Activated naive CD4-positive, alpha-beta T cell (primary cell): ENCODE results near the gene PHYHD1.
A peak's percentile ranks its signal among the peaks of the same experiment; 100 is the strongest.
"Not testable (repeated sequence)": the region's sequence is repeated elsewhere in the genome, so short reads cannot be mapped to it uniquely, and the experiment has no call there.

Experiments used
- DNase-seq, 4 experiments: peaks; one replicate each; lab custom pipeline; 2025; lab: John Stamatoyannopoulos, UW

The PHYHD1 gene

DNA sequence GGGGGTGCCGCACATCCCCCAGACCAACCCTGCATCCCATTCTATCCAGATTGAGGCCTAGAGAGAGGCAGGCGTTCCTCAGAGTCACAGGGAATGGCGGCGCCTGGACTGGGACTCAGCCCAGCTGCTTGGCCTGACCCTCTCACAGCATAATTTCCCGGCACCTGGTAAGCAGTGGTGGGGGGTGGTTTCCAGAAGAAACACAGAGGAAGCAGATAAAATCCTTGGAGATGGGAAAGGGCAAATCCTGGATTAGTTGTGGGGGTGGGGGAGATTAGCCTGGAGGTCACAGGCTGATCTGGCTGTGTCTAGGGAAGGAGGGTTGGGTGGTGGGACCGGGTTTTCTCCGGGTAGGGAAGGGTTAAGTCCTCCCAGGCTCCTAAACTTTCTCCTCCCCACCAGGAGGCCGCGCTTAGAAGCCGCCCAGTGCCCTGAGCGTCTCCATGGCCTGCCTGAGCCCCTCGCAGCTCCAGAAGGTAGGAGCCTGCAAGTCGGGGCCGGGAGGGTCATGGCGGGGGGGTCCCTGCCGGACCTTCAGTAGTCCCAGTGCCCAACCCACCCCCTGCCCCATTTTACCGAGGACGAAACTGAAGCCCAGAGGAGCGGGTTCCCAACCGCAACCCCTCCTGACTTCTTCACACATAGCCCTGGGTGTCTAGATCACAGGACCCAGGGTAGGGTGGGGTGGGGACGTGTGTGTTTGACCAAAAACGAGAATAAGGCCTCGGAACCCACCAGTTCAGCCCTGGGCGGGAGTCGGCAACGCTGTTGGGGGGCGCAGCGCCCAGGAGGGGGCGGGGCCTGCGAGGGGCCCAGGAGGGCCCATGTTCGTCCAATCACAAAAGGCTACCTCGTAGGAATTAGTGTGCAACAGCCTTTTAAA lies 1.3 kb downstream of the PHYHD1 start:
- DNase-seq: no peak

DNA sequence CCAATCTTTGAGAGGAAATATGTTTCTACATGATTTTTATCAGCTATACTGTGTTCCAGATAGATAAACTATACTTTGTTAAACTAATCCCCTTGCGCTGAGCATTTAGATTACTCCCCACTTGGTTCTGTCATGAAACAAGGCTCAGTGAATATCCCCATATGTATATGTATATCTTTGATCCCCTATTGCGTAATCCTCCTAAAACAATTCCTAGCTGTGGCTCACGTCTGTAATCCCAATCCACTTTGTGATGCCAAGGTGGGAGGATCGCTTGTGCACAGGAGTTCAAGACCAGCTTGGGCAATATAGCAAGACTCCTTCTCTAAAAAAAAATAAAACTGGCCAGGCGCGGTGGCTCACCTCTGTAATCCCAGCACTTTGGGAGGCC lies 2.7 kb downstream of the PHYHD1 start:
- no peak for DNase-seq

DNA sequence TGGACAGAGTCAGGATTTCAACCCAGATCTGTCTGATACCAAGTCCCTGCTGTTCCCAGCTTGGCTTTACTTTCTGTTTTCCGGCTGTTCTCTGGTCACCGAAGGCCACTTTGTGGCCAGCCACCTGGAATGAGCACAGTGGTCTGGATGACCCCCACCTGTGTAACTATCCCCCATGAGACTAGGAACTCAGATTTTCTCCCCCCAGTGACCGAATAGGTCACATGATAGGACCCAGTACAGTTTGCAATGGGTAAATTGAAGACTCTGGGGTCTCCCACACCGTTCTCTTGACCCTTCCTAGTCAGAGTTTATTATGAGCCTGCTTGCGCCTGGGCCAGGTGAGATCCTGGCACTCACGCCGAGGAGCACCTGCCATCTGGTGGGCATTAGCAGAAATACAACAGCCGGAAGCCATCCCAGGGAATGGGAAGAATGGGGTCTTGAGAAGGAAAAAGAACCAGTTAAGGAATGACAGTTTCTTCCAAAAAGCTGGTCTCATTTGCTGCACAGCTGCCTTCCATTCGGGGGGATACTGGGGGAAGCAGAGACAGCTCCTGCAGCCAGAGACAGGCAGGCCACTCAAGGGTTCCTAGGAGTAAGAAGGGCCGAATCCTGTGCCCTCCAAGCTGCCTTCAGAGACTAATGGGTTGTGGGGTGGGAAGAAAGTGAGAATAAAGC lies 7.1 kb downstream of the PHYHD1 start:
- peak in 2 of 4 experiments; percentile 32 to 39 for DNase-seq

DNA sequence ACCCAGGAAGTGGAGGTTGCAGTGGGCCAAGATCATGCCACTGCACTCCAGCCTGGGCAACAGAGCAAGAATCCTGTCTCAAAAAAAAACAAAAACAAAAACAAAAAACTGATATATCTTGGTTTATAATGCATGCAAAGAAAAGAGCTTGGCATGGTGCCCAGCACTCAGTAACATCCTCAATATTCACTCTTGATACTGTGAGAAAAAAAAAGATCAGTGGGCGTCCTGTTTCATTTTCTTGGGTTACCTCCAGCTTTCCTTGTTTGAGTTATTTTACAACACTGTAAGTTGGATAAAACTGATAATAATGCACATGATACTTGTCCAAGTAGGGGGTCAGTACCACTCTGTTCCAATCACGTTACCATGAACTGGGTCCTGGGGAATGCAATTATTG lies 7.8 kb downstream of the PHYHD1 start:
- DNase-seq: no peak

DNA sequence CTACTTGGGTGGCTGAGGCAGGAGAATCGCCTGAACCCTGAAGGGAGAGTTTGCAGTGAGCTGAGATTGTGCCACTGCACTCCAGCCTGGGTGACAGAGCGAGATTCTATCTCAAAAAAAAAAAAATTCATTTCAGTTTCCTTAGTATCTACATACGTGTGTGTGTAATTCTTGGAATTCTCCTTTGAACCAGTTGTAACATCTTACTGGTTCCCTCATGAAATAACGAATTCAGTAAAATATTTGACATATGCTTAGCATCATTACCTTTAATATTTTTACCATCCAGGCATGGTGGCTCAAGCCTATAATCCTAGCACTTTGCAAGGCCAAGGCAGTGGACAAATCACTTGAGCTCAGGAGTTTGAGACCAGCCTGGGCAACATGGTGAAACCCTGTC lies 8.8 kb downstream of the PHYHD1 start:
- no peak for DNase-seq

DNA sequence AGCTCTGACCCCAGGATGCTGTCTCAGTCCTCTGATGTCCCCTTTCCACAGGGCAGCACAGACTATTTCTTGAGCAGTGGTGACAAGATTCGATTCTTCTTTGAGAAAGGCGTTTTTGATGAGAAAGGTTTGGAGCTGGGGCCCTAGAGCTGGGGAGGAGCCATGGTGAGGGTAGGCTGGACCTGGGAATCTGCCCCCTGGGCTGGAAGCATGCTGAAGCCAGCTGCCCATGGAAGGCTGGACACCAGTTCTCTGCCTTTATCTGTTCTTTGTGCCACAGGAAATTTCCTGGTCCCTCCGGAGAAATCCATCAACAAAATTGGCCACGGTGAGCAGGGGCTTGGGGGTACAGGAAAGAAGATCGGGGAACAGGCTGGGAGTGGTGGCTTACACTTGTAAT lies 12.9 kb downstream of the PHYHD1 start:
- DNase-seq: no peak

DNA sequence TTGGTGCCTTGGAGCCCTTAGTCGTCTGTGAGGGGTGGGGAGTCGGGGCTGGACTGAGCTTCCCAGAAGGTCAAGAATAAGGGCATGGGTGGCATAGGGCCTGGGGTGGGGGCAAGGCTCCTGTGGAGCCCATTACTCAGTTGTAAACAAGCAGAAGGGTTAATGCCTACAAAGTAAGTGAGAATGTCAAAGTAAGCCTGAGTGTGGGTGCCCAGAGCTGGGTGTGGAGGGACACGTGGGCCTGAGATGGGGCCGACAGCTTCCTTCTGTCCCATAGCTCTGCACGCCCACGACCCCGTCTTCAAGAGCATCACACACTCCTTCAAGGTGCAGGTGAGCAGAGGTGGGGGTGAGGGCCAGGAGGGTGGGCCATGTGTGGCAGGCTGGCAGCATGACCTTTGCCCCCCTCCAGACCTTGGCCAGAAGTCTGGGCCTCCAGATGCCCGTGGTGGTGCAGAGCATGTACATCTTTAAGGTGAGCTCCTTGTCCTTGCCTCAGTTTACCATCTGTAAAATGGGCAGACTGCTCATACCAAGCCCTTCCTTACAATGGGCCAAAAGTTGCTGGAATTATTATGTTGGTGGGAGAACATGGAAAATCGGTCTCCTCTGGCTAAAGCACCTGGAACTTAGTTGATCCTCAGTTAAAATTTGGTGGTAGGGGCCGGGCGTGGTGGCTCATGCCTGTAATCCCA lies 15.5 kb downstream of the PHYHD1 start:
- DNase-seq: no peak

DNA sequence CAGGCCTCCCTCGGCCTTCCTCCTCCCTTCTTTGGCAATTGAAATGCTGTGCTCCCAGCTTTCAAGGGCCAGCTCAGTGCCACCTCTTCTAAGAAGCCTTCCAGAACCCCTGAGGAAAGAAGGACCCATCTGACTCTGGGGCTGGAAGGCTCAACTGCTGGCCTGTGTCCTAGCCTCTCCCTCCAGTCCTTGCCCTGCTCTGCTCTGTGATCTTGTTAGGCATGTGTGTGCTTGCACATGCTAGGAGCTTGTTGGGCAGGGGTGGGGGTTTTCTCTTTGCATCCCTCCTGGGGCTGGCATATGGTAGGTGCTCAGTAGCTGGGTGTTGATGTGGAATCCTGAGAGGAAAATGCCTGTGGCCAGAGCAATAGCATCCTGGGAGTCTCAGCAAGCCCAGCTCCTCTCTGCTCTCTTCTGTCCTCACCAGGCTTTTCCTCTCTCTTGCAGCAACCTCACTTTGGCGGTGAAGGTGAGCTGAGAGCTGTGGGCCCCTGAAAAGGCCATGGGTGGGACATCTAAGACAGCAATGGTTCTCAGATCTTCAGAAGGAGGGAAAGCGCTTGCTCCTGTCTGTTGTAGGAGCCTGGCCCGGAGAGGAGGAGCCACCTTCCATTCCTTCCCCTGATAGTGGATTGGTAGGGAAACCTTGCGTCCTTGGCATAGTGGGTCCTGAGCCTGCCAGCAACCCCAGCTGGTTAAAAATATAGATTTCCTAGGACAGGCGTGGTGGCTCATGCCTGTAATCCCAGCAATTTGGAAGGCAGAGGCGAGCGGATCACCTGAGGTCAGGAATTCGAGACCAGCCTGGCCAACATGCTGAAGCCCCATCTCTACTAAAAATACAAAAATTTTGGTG lies 16.8 kb downstream of the PHYHD1 start:
- no peak for DNase-seq

DNA sequence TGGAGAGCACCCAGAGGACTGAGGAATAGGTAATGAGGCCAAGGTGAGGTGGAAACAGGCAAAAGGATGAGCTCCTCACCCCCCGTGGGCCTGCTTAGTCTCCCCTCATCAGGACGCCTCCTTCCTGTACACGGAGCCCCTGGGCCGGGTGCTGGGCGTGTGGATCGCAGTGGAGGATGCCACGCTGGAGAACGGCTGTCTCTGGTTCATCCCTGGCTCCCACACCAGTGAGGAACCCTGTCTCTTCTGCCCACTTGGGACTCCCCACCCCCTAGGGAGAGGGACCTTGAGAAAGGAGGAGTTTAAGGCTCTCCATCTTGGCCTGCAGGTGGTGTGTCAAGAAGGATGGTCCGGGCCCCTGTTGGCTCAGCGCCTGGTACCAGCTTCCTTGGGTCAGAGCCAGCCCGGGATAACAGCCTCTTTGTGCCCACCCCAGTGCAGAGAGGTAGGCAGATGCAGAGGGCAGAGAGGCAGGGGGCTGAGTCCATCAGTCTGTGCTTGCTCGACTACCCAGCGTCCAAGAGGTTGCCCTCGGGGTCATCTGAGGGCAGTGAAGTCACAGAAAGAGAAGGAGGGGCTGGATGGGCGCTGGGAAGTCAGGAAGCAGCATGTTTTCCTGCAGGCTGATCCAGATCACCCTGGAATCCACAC lies 19.6 kb downstream of the PHYHD1 start:
- no peak for DNase-seq

DNA sequence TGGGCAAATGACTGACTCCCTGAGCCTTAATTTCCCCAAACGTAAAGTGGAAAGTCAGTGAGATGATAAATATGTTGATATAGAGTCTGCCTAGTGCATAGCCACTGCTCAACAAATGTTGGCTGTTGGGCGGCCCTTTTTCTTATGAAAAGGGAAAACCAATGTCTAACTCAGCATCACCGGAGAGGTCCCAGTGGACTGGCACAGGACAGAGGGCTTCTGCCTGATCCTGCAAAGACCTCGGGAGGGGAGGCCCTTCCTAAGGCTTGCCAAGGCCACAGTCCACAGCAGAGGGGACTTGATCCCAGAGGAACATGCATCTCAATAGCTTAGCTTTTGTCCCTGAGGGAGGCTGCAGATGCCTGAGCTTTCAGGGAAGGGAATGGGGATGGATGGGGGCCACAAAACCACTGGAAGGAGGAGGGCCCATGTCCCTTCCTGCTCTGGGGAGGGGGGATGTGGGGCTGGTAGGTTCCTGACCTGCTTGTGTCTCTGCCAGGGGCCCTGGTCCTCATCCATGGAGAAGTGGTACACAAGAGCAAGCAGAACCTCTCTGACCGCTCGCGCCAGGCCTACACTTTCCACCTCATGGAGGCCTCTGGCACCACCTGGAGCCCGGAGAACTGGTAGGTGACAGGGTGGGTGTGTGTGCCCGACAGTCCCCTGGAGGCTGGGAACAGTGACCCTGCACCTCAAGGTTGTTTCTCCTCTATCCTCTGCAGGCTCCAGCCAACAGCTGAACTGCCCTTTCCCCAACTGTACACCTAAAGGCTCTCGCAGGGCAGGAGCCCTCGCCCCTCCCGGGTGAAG lies 20.4 kb downstream of the PHYHD1 start:
- DNase-seq: no peak

DNA sequence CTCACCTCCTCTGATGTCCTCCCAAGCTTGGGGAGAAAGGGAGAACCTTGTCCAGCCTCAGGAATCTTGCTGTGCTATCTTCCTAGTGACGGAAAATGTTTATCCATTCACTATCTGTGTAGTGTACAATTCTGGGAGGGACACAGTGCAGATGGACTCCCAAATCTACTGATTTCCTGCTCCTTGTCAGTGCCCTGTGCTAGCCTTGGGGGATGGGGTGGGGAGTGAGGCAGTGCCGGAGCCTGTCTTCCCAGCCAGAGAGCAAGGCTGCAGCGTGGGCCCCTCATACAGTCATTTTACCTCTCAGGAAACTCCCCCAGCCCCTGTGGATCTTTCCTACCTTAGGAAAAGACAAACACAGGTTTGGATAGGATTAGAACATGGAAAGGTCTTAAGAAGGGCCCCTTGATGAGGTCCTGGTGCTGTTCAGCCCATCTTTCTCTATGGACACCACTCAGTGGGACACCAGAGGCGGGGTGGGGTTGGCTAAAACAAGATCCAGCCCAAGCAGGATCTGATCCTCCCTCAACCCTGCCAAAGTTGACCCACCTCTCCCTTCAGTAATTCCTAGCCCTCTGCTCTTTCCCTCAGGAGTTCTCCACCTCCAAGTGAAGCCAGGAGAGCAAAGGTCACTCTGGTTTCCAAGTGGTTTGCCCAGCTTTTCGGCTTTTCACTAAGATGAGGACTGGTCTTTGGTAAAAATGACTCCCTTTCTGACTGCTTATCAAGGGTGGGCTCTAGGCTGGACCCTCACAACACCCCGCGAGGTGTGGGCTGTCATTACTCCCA lies 23.2 kb downstream of the PHYHD1 start:
- DNase-seq: no peak

DNA sequence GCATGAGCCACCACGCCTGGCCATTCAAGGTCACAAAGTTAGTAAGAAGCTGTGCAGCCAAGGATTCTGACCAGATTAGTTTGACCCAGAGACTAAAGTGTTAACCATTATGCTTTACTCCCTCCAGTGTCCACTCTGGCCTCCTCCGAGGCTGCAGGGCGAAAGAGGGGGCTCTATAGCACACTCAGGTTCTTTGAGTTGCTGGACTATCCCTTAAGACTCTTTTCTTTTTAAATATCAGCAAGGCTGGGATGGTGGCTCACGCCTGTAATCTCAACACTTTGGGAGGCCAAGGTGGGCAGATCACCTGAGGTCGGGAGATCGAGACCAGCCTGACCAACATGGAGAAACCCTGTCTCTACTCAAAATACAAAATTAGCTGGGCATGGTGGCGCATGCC lies 24.2 kb downstream of the PHYHD1 start:
- not testable (repeated sequence) for DNase-seq

DNA sequence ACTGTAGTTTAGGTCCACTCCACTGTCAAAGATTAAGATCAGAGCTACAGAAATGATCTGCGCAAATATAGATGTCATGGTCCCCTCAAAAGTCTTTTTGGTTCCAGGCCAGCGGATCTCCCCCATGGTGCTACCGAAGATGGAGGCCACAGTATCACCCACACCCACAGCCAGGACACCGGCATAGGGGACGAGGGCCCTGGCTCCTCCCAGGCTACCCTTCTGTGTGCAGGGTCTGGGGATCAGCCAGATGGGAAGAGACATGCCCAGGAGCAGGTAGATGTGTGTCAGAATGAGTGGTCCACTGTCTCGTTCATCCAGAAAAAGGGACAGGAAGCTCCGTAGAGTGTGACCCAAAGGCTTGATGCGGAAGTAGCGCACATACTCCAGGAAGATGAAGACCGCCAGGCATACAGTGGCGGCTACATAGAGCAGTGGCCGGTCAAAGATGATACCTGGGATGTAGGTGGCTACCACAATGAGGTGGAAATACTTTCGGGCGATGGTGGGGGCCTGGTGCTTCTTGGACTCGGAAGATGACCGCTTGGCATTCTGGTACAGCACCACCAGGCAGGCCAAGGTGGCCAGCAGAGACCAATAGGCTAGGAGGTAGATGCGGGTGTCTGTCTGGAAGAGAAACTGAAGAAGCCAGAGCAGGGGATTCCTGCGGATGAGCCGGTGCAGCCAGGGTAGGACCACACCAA lies 25.2 kb downstream of the PHYHD1 start:
- no peak for DNase-seq

DNA sequence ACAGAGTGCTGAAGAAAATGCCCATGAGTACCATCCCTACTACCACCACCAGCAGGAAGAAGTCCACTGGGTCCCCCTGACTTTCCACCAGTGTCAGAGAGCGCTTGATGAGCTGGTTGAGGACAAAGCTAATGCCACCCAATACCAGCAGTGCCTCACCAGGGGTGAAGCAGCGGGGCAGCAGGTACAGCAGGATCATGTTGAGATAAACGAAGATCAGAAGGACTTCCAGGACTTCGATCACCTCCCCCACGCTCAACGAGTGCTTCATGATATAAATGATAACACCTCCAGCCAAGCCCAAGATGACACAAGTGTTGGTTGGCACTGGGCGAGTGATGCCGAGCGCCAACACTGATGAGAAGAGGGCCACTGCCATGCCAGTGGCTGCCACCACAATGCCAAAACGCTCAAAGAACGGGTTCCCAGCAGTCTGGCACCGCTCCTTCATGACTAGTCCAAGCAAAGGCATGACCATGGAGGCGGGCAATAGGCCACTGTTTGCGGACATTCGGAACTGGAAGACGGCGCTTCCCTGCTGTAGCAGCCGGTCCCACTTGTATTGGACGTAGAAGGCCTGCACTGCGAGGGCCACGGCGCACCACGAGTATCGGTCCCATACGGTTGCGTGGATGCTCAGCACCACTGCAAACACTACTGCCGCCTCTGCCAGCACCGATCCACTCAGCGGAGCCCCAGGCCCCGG lies 25.9 kb downstream of the PHYHD1 start:
- DNase-seq: peak in 1 of 4 experiments; percentile 32

DNA sequence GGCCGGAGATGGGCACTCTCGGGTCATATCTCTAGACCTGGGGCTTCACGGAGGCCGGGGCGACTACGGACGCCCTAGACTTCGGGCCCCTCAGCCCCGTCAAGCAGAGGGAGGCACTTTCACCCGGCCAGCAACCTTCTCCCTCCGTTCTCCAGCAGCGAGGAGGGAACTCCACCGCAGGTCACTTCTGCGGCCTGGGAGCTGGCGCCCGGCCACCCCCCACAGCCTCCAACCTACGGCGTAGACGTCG lies 26.4 kb downstream of the PHYHD1 start:
- DNase-seq: no peak

DNA sequence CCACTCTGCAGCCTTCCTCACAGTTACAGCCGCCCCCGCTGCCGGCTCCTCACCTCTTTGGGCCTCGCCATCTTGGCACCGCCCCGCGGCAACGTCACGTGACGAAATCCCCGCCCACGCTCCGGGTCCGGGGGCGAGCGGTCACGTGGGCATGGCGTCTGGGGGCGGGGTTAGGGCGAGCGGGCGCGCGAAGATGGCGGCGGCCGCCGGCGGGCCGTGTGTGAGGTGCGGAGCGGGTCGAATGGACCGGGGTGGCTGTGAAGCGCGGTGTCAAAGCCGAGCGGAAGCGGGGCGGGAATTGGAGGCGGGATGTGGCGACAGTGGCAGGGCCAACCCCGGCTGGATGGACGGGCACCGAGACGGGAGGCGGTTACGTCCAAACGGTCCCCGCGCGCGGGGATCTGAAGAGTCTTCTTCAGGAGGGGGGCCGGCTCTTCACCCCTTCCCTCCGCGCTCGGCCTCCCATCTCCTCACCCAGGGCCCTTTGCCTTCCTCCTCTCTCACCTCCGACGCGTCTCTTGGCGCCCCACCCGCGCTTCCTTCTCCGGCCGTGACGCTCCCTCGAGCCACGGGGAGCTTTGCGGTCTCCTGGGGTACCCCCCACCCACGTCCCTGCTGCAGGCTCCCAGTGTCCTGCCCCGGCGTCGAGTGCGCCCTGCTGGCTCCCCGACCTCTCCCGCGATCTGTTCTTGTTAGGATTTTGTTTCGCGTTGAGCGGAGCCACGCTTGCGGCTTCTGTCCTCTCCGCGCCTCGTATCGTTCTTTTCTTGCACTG lies 26.9 kb downstream of the PHYHD1 start, which contains the start of the genes DOLK and NUP188:
Gene DOLK (minus strand): TSS at position 77 of the 775 bp plus-strand sequence. CDS start 300 bp downstream, outside the sequence.
Gene NUP188 (plus strand): TSS at position 173 of the 775 bp plus-strand sequence. CDS start 21 bp downstream, at position 194.
- peak; percentile 96 to 99 (median 99) for DNase-seq

DNA sequence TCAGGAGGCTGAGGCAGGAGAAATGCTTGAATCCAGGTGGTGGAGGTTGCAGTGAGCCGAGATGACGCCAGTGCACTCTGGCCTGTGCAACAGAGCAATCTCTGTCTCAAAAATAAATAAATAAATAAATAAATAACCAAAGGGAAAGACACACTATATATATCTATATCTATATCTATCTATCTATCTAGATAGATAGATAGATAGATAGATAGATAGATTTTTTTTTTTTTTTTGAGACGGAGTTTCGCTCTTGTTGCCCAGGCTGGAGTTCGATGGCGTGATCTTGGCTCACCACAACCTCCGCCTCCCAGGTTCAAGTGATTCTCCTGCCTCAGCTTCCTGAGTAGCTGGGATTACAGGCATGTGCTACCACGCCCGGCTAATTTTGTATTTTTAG lies 40.6 kb downstream of the PHYHD1 start:
- not testable (repeated sequence) for DNase-seq

DNA sequence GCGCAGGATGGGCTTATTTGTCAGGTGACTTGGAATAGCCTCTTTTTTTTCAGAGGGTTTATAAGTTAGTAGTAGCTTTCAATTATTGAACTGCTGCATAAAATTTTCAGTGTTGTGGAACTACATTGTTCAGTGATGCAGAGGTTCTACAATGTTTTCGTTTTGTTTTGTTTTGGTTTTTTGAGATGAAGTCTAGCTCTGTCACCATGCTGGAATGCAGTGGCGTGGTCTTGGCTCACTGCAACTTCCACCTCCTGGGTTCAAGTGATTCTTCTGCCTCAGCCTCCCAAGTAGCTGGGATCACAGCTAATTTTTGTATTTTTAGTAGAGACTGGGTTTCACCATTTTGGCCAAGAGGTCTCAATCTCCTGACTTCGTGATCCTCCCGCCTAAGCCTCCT lies 48.7 kb downstream of the PHYHD1 start:
- no peak for DNase-seq
